ENCODE measurements around the gene CAPS.

CAPS gene

DNA sequence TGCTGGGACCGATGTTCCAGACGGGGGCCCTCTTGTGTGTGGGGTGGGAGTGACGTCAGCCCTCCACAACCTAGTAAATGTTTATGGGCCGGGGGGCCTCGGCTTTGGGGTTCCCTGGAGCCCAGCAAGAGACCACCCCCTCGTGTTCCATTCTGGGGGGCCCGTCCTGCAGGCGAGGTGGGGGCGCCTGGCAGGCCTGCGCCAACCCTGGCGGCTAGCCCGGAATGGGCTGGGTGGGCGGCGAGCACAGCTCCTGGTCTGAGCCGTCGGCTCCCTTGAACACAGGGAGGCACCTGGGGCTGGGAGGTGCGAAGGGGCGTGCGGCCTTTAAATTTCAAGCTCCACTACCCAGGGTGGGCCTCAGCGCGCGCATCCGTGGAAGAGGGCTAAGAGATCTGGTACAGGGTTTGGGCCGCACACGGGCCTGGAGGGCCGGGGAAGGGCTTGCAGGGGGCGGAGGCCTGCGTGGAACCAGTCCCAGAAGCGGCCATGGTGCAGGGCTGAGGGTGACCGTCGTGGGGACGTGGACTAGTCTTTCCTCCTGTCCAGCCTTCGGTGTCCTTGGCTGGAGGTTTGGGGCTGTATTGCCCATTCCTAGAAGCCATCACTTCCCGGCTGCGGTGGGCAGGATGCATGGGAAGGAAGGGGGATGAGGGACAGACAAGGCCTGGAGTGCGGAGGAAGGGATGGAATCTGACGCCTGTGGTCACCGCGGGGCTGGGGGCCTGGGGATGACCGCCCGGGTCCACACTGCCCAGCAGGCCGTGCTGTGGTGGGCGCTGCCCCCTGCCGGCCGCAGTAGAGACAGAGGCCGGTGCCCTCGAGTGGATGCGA lies 21.9 kb upstream of the CAPS start:
- DNase-seq (ENCODE audit: low read depth in 3 of 3, low spot score in 1 of 3), result no peak

DNA sequence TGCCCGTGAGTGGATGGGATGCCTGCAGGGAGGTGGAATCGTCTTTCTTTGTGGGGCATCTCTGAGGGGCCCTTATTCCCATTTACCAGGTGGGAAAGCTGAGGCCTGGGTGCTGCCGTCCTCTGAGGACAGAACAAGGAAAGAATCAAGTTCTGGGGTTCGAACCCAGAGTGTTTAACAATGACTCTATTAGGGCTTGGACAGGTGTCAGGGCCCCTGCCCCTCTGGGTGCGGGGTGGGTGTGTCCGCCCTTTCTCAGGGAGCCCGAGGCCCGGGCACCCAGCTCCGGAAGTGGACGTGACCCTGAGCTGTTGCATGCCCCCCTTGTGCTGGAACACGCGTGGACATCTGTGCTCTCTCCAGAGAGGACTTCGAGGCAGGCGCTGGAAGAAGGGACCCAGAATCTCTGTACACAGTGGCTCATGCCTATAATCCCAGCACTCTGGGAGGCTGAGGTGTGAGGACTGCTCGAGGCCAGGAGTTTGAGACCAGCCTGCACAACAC lies 21.2 kb upstream of the CAPS start:
- DNase-seq (ENCODE audit: low read depth in 3 of 3, low spot score in 1 of 3), result no peak

DNA sequence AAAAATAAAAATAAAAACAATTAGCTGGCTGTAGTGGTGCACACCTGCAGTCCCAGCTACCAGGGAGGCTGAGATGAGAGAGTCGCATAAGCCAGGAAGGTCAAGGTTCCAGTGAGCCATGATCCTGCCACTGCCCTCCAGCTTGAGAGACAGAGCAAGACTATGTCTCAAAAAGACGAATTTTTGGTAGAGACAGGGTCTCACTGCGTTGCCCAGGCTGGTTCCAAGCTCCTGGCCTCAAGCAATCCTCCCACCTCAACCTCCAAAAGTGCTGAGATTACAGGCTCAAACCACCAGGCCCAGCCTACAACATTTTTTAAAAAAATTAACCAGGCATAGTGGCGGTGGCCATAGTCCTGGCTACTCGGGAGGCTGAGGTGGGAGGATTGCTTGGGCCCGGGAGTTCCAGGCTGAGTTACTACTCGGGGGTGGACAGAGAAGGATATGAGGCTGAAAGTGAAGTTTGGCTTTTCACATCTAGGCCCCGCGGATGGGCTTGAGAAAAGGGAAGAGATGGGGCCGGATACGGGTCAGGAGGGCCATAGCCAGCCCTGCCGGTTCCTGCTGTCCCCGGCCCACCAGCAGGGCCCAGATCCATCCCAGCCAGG lies 20.7 kb upstream of the CAPS start:
- DNase-seq (ENCODE audit: low read depth in 3 of 3, low spot score in 1 of 3), result no peak

DNA sequence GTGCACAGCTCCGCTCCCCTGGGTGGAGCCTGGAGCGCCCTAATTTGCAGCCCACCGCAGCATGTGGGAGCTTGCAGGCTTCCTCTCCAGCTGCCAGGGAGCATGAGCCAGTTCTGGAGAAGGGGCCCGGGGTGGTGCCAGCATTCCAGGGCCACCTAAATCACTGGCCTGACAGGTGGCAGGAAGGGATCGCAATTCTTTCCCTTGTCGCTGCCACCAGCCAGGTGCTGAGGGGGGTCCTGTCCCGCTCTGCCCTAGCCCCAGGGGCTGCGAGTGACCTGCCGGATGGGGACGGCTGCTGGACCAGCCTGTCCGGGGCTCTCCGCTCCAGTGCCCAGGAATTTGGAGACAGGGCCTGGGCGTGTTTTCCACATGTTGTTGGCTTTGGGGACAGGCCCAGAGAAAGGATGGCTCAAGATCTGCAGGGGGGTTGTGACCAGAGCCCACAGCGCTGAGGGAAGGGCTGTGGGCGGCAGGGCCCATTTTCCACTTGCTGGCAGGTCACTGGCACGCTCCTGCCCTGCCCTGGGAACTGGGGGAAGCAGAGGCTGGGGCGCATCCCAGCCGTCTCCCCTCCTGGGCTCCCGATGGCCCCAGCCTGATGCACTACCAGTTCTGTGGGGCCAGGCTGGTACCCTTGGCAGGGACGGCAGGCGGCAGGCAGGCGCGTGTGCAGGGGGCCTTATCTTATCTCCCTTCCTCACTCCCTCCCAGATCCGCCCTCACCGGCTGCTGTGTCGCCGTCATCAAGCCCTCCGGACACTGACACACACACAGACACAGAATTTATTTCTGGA lies 19.9 kb upstream of the CAPS start:
- DNase-seq (ENCODE audit: low read depth in 3 of 3, low spot score in 1 of 3), result no peak

DNA sequence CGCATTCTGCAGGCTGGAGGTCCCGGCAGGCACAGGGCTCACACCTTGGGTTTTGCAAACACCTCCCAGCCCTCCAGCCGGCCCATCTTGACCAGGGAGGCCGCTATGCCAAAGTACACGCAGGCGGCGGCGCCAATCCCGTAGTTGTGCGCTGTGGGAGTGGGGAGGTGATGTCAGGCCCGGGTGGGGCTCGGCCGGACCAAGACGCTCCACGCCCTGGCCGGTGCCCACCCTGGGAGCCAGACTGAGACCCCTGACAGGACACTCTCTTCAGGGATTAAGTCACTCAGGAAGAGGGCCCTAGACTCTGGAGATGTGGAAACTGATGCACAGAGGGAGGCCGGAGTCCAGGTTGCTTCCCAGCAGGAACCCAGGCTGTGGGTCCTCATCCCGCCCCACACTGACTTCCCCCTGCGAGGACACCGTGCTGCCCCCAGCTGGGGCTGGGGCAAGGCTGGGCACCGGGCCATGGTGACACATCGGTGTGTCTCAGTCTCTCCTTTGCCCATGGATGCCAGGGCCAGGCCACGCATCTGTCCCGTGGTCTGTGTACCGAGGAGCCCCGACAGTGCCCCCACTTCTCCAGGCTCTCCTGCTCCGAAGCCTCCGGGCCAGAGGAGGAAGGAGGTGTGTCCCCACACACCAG lies 19.2 kb upstream of the CAPS start:
- no peak for DNase-seq (ENCODE audit: low read depth in 3 of 3, low spot score in 1 of 3)

DNA sequence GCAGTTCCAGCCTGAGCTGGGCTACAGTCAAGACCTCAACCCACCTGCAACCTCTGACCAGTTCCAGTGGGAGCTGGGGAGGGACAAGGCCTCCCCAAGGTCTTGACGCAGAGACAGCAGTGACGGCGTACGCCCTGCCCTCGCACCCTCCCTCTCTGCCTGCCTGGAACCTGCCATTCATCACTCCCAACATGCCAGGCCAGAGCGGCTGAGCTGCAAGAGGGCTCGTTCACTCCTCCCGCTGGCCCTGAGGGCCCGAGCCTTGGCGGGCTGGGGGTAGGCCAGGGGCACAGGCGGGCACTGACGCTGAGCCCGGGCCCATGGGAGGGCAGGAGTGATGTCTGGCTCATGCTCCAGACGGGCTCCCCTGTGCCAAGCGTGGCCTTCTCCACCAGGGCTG lies 18.6 kb upstream of the CAPS start:
- no peak for DNase-seq (ENCODE audit: low read depth in 3 of 3, low spot score in 1 of 3)

DNA sequence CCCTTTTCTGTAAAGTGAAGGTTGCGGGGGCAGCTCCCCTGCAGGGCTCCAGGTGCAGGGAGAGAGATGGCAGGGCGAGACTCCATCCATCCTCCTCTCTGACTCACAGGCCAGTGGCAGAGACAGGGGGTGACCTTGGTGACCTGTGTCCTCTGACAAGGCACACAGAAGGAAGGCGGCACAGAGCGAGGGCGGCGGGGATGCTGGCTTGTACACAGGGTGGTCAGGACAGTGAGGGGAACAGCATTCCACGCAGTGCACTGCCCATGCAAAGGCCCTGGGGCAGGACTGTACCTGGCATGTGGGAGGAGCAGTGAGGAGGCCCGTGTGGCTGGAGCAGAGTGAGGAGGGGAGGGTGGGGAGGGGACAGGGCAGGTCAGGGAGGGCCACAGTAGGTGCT lies 18.2 kb upstream of the CAPS start:
- DNase-seq (ENCODE audit: low read depth in 3 of 3, low spot score in 1 of 3), result no peak

DNA sequence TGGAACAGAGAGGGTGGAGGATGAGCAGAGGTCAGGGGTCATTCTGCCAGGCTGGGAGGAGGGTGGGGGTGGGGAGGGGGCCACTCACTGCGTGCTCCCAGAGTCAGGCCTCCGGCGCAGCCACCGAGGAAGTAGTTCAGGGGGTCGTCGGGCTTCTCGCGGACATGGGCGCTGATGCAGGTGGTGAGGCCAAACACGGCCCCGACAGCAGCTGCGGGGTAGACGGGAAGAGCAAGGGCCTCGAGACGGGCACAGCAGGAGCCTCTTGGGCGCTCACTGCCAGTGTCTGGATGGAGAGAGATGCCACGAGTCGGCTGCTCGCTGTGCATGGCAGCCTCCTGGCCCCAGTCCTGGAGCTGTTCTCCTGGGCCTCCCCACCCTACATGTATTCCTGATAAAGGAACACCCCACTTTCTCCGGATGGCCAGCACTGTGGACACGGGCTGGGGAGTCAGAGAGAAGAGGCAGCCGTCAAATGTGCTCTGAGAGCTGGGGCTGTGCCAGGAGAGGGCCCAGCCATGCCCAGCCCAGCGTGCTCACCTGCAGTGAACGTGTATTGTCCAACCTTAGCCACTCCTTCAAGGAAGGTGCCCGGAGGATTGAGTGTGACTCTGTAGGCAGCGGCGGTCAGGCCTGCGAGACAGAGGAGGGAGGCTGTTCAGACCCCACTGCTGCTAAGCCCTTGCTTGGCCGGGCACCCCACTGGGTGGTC lies 17.5 kb upstream of the CAPS start:
- DNase-seq (ENCODE audit: low read depth in 3 of 3, low spot score in 1 of 3), result no peak

DNA sequence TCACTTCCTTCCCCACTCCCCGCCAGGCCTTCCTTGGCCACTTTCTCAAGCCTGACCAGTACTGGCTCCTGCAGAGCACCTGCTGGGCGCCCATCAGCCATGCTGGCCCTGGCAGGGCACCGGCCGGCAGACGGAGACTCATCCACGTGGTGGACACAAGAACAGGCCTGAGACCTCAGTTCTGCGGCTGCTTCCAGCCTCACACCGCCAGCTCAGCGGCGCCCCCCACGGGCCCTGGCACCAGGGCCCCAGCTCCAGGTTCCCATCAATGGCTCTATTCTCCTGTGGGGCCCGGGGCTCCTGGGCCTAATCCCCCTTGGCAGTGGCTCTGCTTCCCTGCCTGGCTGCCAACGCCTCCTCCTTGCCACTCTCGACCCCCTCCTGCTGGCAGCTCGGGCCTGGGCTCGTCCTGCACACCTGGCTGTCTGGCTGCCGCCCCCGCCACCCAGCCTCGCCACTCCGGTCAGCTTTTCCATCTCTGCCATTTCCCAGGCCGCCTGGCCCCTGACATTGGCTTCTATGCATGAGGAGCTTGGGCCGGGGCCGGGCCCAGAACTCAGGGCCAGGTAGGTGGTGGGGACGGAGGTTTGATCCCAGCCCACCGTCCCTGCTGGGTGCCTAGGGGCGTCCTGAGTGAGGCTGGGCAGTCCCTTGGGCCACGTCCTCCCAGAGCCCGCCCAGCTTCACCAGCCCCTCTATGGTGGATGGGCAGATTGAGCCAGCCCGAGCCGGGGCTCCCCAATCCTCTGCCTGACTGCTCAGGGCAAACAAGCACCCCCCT lies 16.7 kb upstream of the CAPS start:
- no peak for DNase-seq (ENCODE audit: low read depth in 3 of 3, low spot score in 1 of 3)

DNA sequence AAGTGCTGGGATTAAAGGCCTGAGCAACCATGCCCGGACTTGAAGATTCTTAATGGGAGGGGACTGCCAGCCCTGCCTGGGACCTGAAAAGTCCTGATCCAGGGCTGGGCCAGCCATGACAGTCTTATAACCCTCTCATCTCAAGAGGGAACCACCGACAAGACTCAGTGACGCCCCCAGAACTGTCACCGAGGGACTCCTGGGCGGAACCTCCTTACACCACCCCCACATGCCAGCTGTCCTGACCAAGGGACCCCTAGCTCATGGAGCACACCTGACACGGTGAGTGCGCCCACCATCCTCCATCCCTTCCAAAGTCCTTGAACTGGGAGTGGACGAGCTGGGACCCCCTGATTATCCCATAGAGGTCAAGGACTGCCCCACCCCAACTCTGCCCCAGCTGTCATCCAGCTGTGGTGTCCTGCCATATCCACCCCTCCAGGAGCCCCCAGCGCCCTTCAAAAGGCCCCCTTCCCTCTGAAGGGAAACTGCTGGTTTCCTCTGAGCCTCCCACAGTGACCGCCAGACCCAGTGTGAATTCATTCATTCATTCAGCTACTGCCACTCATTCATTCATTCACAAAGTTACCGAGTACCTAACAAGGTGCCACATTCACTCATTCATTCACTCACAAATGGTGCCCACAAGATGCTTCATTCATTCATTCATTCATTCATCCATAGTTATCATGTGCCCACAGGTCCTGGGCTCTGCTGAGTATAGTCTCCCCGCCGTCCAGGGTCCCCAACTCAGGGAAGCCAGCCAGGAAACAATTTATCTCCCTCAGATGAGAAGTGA lies 14.1 kb upstream of the CAPS start:
- DNase-seq (ENCODE audit: low read depth in 3 of 3, low spot score in 1 of 3), result no peak

DNA sequence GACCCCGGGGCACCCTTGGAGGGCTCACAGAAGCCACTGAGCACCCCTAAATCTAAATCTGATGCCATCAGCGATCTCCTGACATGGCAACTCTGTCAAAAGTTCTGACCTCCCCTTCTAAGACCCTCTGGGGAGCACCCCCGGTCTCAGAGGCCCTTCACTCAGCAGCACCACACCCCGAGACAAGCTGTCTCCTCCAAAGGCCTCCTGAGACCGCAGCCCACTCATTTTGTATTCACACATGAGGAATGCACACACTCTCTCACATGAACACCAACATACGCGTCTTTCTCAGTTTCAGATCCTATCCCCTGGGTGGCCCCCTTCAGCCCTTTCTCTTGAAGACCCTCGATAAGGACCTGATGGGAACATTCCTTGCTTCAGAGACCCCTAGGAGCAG lies 13.1 kb upstream of the CAPS start:
- no peak for DNase-seq (ENCODE audit: low read depth in 3 of 3, low spot score in 1 of 3)

DNA sequence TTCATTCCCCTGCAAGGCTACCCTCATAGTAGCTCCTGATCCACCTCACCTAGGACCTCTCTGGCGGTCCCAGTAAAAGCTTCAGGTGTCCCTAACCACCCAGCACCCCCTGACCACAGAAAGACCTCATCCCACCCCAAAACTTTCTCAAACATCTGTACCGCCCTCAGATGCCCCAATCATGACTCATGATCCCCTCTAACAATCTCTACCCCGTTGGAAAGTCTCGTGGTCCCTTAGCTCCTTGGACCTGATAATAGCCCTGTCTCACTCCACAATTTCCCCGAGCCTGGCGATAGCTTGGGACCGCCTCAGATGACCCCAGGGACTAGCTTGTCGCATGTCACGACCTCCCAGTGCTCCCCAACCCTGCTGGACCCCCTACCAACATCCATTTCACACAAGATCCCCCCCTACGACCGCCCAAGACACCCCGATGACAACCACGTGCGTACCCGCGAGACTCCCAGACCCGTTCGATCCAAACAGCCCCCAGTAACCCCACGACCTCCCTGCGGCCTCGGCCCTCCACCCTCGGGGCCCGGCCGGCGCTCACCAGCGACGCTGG lies 10.9 kb upstream of the CAPS start:
- peak in 1 of 3 donors; percentile 9 for DNase-seq (ENCODE audit: low read depth in 3 of 3, low spot score in 1 of 3)

DNA sequence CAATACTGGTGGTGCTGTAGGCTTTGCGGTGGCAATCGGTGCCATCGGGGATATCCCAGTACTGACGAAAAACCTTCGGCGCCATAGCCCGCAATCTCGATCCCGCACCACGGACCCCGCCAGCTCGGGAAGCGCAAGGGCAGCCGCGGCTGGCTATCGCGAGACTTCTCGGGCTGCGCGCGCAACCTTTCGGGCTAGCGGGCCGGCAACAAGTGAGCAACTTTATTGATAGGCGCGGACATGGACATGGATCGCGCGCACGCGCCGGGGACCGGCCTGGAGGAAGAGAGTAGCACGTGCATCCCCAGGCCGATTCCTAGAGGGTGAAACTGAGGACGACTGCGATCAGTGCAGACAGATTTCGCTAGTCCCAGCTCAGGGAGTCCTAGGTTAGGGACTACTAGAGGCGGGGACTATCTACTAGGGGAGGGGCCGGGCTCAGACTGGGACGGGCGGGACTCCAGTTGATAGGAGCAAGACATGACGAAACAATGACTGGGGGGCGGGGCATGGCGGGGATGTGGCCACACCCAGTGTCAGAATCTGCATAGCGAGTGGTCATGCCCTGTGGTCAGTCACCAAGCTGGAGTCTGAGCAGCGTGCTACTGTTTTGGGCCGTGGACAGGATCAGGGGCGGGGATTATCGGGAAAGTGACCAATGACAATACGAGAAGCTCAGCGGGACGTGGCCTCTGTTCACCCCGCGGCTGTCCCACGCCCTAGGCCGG lies 10.3 kb upstream of the CAPS start, which contains the start of gene NDUFA11:
Gene NDUFA11 (minus strand): TSS at position 167 of the 728 bp plus-strand sequence. CDS start 82 bp downstream, at position 85.
- DNase-seq (ENCODE audit: low read depth in 3 of 3, low spot score in 1 of 3), result peak; percentile 92 to 97 (median 93)

DNA sequence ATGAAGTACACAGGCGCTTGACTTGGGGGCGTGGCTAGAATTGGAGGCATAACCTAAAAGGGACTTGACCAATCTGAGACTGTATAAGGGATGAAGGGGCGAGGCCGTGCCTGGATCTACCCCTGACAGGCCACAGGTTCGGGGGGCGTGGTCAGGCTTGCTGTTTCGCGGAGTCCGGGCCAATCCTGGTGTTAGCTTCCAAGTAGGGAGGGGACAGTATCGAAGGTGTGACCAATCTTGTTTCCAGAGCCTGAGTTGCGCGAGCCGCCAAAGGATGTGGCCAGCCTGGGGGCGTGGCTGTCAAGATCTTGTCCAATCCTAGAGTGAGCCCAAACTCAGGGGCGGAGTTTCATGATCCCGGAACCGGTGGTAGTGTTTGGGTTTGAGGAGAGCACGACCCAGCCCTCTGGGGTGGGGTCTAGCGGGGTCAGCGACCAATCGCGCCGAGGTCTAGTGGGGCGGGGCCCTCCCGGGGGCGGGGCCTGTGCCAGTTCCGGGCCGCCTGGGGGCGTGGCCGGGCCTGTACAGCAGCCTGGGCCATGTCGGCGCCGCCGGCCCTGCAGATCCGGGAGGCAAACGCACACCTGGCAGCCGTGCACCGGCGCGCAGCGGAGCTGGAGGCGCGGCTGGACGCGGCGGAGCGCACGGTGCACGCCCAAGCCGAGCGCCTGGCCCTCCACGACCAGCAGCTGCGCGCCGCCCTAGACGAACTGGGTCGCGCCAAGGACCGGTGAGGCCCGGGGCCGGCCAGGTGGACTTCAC lies 9.5 kb upstream of the CAPS start, which contains the start of gene VMAC:
Gene VMAC (plus strand): TSS at position 521 of the 762 bp plus-strand sequence. CDS start 19 bp downstream, at position 540.
- DNase-seq (ENCODE audit: low read depth in 3 of 3, low spot score in 1 of 3), result peak; percentile 99 to 100 (median 99)

DNA sequence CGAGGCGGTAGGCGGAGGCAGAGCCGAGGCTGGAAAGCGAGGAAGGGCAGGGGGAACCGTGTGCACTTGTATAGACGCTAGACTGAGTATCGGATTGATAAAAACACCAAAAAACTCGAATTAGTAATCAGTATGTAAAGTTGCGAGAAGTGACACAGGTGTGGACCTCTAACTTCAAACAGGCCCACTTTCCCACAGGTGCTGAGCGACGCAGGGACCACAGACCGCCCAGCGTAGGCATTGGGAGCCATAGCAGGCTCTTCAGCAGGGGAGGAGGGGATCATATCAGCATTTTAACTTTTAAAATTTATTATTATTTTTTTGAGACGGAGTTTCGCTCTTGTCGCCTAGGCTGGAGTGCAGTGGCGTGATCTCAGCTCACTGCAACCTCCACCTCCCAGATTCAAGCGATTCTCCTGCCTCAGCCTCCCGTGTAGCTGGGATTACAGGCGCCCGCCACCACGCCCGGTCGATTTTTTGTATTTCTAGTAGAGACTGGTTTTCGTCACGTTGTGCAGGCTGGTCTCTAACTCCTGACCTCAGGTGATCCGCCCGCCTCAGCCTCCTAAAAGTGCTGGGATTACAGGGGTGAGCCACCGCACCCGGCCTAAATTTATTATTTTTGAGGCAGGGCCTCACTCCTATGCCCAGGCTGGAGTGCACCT lies 8.8 kb upstream of the CAPS start:
- DNase-seq (ENCODE audit: low read depth in 3 of 3, low spot score in 1 of 3), result no peak

DNA sequence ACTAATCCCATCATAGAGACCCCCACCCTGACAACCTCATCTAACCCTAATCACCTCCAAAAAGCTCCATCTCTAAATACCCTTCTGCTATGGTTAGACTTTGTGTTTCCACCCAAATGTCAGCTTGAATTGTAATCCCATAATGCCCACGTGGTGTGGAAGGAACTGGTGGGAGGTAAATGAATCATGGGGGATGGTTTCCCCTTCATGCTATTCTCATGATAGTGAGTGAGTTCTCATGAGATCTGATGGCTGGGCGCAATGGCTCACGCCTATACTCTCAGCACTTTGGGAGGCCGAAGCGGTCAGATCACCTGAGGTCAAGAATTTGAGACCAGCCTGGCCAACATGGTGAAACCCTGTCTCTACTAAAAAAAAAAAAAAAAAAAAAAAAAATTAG lies 6.8 kb upstream of the CAPS start:
- no peak for DNase-seq (ENCODE audit: low read depth in 3 of 3, low spot score in 1 of 3)
